Measurements from ENCODE around the gene KCNQ1.
"Not testable (repeated sequence)": the region's sequence is repeated elsewhere in the genome, so short reads cannot be mapped to it uniquely, and the experiment has no call there.

KCNQ1 gene

DNA sequence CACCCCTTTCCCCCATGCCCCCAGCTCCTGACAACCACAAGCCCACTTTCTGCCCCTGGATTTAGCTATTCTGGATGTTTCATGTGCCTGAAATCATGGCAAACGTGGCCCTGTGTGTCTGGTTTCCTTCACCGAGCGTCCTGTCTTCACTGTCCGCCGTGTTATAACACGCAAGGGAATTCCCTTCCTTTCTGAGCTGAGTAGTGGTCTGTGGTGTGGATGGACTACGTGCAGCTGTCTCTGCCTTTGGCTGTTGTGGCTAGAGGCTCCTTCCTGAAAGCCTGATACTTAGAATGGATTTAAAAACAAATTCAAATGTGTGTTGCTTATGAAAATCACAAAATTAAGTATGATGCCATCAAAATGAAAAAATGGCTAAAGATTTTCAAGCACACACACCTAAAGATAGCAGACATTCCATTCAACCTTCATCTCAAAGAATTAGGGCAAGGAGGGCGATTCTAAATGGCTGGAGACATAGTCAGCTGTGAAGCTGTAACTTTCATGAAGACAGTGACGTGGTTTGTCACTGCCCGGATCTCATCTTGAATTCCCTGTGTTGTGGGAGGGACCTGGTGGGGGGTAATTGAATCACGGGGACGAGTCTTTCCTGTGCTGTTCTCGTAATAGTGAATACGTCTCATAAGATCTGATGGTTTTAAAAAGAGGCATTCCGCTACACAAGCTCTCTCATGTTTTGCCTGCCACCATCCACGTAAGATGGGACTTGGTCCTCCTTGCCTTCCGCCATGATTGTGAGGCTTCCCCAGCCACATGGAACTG, 30.5 kb downstream of the KCNQ1 start:
- H3K4me1 ChIP-seq (ENCODE audit: control insufficient read depth in 1 of 2, insufficient read depth in 2 of 2, low read length in 2 of 2): no peaks in the 10 kb centered on the region
- H3K27ac ChIP-seq (ENCODE audit: low read length): no peak overlapping the region
- no peak overlapping the region for H3K4me3 ChIP-seq (ENCODE audit: low read depth in 1 of 2, low read length in 2 of 2)
- no peaks in the 10 kb centered on the region for H3K36me3 ChIP-seq (ENCODE audit: control insufficient read depth in 1 of 2, insufficient read depth in 2 of 2, low read length in 2 of 2)
- no peaks in the 10 kb centered on the region for H3K9me3 ChIP-seq (ENCODE audit: control insufficient read depth in 1 of 2, low read length in 2 of 2)
- H3K27me3 ChIP-seq (ENCODE audit: low read depth, low read length): no peaks in the 10 kb centered on the region

DNA sequence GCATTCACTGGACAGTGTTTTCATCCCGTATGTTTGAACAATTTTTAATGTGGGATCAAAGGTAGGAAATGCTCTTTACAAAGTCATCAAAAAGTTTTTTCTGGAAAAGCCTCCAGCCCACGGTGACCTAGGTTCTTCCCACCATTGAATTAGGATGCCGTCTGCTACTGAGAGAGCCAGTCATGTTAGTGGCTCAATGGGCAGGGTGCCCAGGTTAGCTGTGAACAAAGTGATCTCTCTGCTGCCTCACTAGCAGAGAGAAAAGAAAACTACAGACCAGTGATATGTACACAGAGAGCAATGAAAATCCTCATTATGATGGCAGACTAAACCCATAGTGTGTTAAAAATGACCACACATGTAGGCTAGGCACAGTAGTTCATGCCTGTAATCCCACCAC, 32.4 kb downstream of the KCNQ1 start:
- Histone ChIP-seq H3K9me3 (ENCODE audit: control insufficient read depth in 1 of 2, low read length in 2 of 2) (no peaks in the 10 kb centered on the region), H3K27ac (ENCODE audit: low read length) (no peak overlapping the region), H3K36me3 (ENCODE audit: control insufficient read depth in 1 of 2, insufficient read depth in 2 of 2, low read length in 2 of 2) (no peaks in the 10 kb centered on the region), H3K27me3 (ENCODE audit: low read depth, low read length) (no peaks in the 10 kb centered on the region), H3K4me1 (ENCODE audit: control insufficient read depth in 1 of 2, insufficient read depth in 2 of 2, low read length in 2 of 2) (peaks cover 0 to under 1% of the 10 kb centered on the region in 2 donors), H3K4me3 (ENCODE audit: low read depth in 1 of 2, low read length in 2 of 2) (no peak overlapping the region)

DNA sequence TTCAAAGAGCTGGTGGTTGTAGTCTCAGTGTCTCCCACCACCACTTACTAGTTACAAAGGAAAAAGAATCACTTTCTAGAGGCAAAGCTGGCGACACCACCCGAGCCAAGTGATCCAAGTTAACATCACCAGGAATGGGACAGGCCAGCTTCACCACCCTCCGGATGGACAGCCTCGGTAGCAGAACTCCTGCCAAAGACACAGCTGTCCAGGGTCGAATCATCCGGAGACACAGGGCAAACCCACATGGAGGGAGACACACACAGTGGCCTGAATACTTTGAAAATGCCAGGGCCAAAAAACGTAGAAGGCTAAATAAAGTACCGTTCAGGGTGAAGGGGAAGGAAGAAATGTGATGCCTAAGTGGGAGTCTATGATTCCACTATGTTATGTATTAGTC, 33.1 kb downstream of the KCNQ1 start:
- Histone ChIP-seq H3K27ac (ENCODE audit: low read length) (no peak overlapping the region), H3K27me3 (ENCODE audit: low read depth, low read length) (no peaks in the 10 kb centered on the region), H3K4me3 (ENCODE audit: low read depth in 1 of 2, low read length in 2 of 2) (no peak overlapping the region), H3K4me1 (ENCODE audit: control insufficient read depth in 1 of 2, insufficient read depth in 2 of 2, low read length in 2 of 2) (peaks cover 0 to 4% of the 10 kb centered on the region in 2 donors), H3K36me3 (ENCODE audit: control insufficient read depth in 1 of 2, insufficient read depth in 2 of 2, low read length in 2 of 2) (no peaks in the 10 kb centered on the region), H3K9me3 (ENCODE audit: control insufficient read depth in 1 of 2, low read length in 2 of 2) (no peaks in the 10 kb centered on the region)

DNA sequence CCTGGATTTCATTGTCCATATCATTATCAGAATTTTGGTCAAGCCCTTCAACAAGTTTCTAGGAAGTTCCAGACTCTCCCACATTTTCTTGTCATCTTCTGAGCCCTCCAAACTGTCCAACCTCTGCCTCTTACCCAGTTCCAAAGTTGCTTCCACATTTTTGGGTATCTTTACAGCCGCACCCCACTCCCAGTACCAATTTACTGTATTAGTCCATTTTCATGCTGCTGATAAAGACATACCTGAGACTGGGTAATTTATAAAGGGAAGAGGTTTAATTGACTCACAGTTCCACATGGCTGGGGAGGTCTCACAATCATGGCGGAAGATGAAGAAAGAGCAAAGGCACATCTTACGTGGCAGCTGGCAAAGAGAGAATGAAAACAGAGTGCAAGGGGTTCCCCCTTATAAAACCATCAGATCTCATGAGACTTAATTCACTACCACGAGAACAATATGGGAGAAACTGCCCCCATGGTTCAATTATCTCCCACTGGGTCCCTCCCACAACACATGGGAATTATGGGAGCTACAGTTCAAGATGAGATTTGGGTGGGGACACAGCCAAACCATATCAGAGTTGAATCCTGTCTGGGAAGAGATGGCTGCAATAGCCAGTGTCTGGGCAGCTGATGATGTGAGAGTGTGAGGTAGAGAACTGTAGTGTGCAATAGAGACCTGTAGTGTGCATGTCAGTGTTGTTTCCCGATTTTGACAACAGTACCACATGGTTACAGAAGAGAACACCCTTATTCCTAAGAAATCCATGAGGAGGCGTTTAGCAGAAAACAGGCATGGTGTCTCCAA, 35.5 kb downstream of the KCNQ1 start:
- not testable (repeated sequence) for H3K4me1 ChIP-seq (ENCODE audit: control insufficient read depth in 1 of 2, insufficient read depth in 2 of 2, low read length in 2 of 2); H3K9me3 ChIP-seq (ENCODE audit: control insufficient read depth in 1 of 2, low read length in 2 of 2); H3K27me3 ChIP-seq (ENCODE audit: low read depth, low read length); H3K36me3 ChIP-seq (ENCODE audit: control insufficient read depth in 1 of 2, insufficient read depth in 2 of 2, low read length in 2 of 2); H3K27ac ChIP-seq (ENCODE audit: low read length); H3K4me3 ChIP-seq (ENCODE audit: low read depth in 1 of 2, low read length in 2 of 2)

DNA sequence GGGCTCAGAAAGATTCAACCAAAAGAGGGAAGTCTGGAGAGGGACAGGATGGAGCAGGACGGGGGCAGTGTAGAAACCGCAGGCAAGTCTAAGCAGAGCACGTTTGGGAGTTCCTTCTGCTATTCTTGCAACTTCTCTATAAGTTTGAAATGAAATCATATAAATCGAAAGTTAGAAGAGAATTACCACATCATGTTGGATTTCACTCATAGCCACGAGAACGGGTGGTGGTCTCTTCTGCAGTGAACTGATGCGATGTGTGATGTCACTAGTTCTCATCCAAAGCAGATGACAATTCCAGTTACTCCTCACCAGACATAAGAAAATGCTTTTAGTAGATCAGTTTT, 36.0 kb downstream of the KCNQ1 start:
- Histone ChIP-seq H3K27ac (ENCODE audit: low read length) (no peak overlapping the region), H3K9me3 (ENCODE audit: control insufficient read depth in 1 of 2, low read length in 2 of 2) (no peaks in the 10 kb centered on the region), H3K27me3 (ENCODE audit: low read depth, low read length) (no peaks in the 10 kb centered on the region), H3K4me3 (ENCODE audit: low read depth in 1 of 2, low read length in 2 of 2) (no peak overlapping the region), H3K4me1 (ENCODE audit: control insufficient read depth in 1 of 2, insufficient read depth in 2 of 2, low read length in 2 of 2) (peaks cover 0 to 4% of the 10 kb centered on the region in 2 donors), H3K36me3 (ENCODE audit: control insufficient read depth in 1 of 2, insufficient read depth in 2 of 2, low read length in 2 of 2) (no peaks in the 10 kb centered on the region)

DNA sequence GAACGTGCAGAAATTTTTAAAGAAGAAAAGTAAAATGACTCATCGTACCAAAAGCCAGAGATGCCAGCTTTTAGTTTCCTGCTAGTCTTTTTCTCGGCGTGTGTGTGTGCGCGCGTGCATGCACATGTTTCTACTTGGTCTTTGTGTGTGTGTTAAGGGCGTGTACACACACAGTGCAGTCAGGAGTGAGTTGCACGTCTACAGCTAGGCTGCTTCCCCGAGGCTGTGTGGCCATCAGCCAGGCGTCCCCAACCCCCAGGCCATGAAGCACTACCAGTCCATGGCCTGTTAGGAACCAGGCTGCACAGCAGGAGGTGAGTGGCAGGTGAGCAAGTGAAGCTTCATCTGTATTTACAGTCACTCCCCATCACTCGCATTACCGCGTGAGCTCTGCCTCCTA, 36.4 kb downstream of the KCNQ1 start:
- Histone ChIP-seq H3K27me3 (ENCODE audit: low read depth, low read length) (no peaks in the 10 kb centered on the region), H3K36me3 (ENCODE audit: control insufficient read depth in 1 of 2, insufficient read depth in 2 of 2, low read length in 2 of 2) (no peaks in the 10 kb centered on the region), H3K4me1 (ENCODE audit: control insufficient read depth in 1 of 2, insufficient read depth in 2 of 2, low read length in 2 of 2) (peaks cover 0 to 4% of the 10 kb centered on the region in 2 donors), H3K4me3 (ENCODE audit: low read depth in 1 of 2, low read length in 2 of 2) (no peak overlapping the region), H3K27ac (ENCODE audit: low read length) (no peak overlapping the region), H3K9me3 (ENCODE audit: control insufficient read depth in 1 of 2, low read length in 2 of 2) (peaks cover 0 to 1% of the 10 kb centered on the region in 2 donors)

DNA sequence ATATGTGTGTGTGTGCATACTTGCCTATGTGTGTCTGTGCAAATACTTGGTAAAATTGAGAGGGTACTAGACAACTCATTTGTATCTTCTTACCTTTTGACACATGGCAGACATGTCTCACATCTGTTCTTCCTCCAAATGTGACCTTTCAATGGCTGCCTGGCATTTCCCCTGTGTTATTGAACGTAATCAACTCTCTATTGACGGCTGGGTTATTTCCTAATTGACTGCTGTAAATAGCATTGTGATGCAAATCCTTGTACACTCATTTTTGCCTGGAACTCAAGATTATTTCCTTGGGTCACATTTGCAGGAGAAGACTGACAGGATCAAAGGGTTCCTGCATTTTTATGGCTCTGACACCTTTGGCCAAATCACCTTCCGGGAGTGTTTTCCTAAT, 37.4 kb downstream of the KCNQ1 start:
- H3K9me3 ChIP-seq (ENCODE audit: control insufficient read depth in 1 of 2, low read length in 2 of 2): peaks cover 4 to 9% of the 10 kb centered on the region in 2 donors
- H3K27me3 ChIP-seq (ENCODE audit: low read depth, low read length): no peaks in the 10 kb centered on the region
- H3K27ac ChIP-seq (ENCODE audit: low read length): no peak overlapping the region
- peaks cover 0 to 4% of the 10 kb centered on the region in 2 donors for H3K4me1 ChIP-seq (ENCODE audit: control insufficient read depth in 1 of 2, insufficient read depth in 2 of 2, low read length in 2 of 2)
- no peak overlapping the region for H3K4me3 ChIP-seq (ENCODE audit: low read depth in 1 of 2, low read length in 2 of 2)
- no peaks in the 10 kb centered on the region for H3K36me3 ChIP-seq (ENCODE audit: control insufficient read depth in 1 of 2, insufficient read depth in 2 of 2, low read length in 2 of 2)

DNA sequence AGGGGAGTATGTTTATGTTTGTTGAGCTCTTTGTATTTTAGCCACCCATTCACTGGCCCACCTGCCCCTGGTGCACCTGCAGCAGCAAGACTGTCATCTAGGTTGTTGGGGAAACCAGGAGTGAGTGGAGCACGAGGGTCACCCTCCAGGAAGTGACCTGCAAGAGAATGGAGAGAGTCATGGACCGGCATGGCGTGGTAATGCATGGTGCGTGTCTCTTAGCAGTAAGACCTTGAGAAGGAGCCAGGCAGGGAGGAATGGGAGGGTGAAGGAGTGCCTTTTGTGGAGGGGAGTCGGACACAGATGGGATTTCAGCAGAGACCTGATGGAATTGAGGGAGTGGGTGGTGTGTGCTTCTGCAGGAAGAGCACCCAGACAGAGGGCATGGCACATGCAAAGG, 37.9 kb downstream of the KCNQ1 start:
- Histone ChIP-seq H3K36me3 (ENCODE audit: control insufficient read depth in 1 of 2, insufficient read depth in 2 of 2, low read length in 2 of 2) (no peaks in the 10 kb centered on the region), H3K9me3 (ENCODE audit: control insufficient read depth in 1 of 2, low read length in 2 of 2) (peaks cover 5 to 13% of the 10 kb centered on the region in 2 donors), H3K27me3 (ENCODE audit: low read depth, low read length) (no peaks in the 10 kb centered on the region), H3K27ac (ENCODE audit: low read length) (no peak overlapping the region), H3K4me1 (ENCODE audit: control insufficient read depth in 1 of 2, insufficient read depth in 2 of 2, low read length in 2 of 2) (peaks cover 0 to 4% of the 10 kb centered on the region in 2 donors), H3K4me3 (ENCODE audit: low read depth in 1 of 2, low read length in 2 of 2) (no peak overlapping the region)

DNA sequence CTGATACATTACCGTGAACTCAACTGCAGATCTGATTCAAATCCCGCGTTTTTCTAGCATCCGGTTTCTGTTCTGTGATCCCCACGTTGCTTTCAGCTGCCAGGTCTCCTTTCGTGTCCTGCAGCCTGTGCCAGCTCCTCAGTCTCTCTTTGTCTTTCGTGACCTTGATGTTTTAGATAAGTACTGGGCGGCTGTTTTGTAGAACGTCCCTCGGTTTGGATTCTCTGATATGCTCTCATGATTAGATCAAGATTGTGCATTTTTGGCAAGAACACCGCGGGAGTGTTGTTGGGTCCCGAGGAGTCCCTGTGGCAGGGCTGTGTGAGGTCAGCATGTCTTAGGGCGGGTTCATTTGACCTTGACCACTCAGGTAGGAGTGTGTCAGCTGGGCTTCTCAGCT, 38.6 kb downstream of the KCNQ1 start:
- Histone ChIP-seq H3K27me3 (ENCODE audit: low read depth, low read length) (no peaks in the 10 kb centered on the region), H3K4me3 (ENCODE audit: low read depth in 1 of 2, low read length in 2 of 2) (no peak overlapping the region), H3K27ac (ENCODE audit: low read length) (no peak overlapping the region), H3K4me1 (ENCODE audit: control insufficient read depth in 1 of 2, insufficient read depth in 2 of 2, low read length in 2 of 2) (peaks cover 0 to 4% of the 10 kb centered on the region in 2 donors), H3K36me3 (ENCODE audit: control insufficient read depth in 1 of 2, insufficient read depth in 2 of 2, low read length in 2 of 2) (no peaks in the 10 kb centered on the region), H3K9me3 (ENCODE audit: control insufficient read depth in 1 of 2, low read length in 2 of 2) (peaks cover 11 to 20% of the 10 kb centered on the region in 2 donors)

DNA sequence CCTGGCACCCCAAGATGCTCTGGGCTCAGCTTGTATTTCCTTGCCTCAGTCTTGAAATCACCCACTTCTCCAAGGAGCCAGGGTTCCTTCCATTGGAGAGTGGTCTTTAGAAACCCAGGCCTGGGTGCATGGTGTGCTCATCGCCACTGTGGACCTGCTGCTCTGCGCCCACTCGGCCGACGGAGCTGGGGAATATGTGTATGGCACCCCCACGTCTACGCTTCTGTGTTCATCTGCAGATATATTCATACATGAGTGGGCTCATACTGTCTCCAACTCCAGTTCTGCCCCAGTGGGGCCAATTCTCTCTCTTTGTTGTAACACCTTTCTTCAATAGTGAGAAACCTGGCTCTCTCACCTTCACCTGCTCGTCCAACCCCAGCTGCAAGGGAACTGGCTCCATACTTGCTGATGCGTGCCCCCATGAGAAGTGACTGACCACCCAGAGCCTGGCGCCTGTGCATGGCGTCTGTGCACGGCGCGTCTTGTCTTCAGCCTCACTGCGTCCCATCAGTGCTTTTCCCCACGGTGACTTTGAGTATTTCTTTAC, 39.8 kb downstream of the KCNQ1 start:
- Histone ChIP-seq H3K4me1 (ENCODE audit: control insufficient read depth in 1 of 2, insufficient read depth in 2 of 2, low read length in 2 of 2) (peaks cover 0 to 4% of the 10 kb centered on the region in 2 donors), H3K4me3 (ENCODE audit: low read depth in 1 of 2, low read length in 2 of 2) (no peak overlapping the region), H3K27me3 (ENCODE audit: low read depth, low read length) (no peaks in the 10 kb centered on the region), H3K9me3 (ENCODE audit: control insufficient read depth in 1 of 2, low read length in 2 of 2) (peaks cover 11 to 31% of the 10 kb centered on the region in 2 donors), H3K27ac (ENCODE audit: low read length) (no peak overlapping the region), H3K36me3 (ENCODE audit: control insufficient read depth in 1 of 2, insufficient read depth in 2 of 2, low read length in 2 of 2) (no peaks in the 10 kb centered on the region)

DNA sequence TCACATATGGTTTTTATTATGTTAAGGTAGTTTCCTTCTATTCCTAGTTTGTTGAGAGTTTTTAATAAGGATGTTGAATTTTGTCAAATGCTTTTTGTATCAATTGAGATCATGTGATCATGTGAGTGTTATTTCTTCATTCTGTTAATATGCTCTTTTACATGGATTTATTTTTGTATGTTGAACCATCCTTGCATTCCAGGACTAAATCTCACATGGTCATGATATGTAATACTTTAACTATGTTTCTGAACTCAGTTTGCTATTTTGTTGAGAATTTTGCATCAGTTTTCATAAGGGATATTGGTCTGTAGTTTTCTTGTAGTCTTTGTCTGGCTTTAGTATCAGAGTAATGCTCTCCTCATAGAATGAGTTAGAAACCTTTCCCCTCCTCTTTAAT, 43.2 kb downstream of the KCNQ1 start:
- Histone ChIP-seq H3K27me3 (ENCODE audit: low read depth, low read length) (no peaks in the 10 kb centered on the region), H3K4me3 (ENCODE audit: low read depth in 1 of 2, low read length in 2 of 2) (no peak overlapping the region), H3K27ac (ENCODE audit: low read length) (no peak overlapping the region)

More for the DNA sequence above, 43.2 kb downstream of the KCNQ1 start:
- H3K9me3 ChIP-seq (ENCODE audit: control insufficient read depth in 1 of 2, low read length in 2 of 2): peaks cover 11 to 35% of the 10 kb centered on the region in 2 donors
- no peaks in the 10 kb centered on the region for H3K36me3 ChIP-seq (ENCODE audit: control insufficient read depth in 1 of 2, insufficient read depth in 2 of 2, low read length in 2 of 2)
- H3K4me1 ChIP-seq (ENCODE audit: control insufficient read depth in 1 of 2, insufficient read depth in 2 of 2, low read length in 2 of 2): no peaks in the 10 kb centered on the region

Measured in muscle layer of duodenum (tissue), 2 donors.